ENCODE data around the gene ATG101.

GRCh38 chr12:52091869-52092268, 22.1 kb downstream of the ATG101 start:
- TF ChIP-seq EZH2 (IDR thresholded peaks at IDR 0.05) (no peak), POLR2AphosphoS5 (IDR thresholded peaks at IDR 0.05; ENCODE audit: borderline replicate concordance, low read depth, low read length) (no peak), FOXP2 (optimal IDR thresholded peaks at IDR 0.05; ENCODE audit: control extremely low read depth, extremely low read length, insufficient read depth) (no peak)
